ENCODE data around the gene PCYT1B.
"Not testable (repeated sequence)": the region's sequence is repeated elsewhere in the genome, so short reads cannot be mapped to it uniquely, and the experiment has no call there.

Gene PCYT1B

GRCh38 chrX:24646006-24646405 is 1.1 kb downstream of the PCYT1B start:
- no peak for DNase-seq (ENCODE audit: low read depth)

- DNase-seq (ENCODE audit: low read depth) = no peak
These were observed 4.0 kb downstream of the PCYT1B start for GRCh38 chrX:24643116-24643515.

- DNase-seq (ENCODE audit: low read depth) = no peak
These were observed 17.4 kb downstream of the PCYT1B start for GRCh38 chrX:24629701-24630100.

GRCh38 chrX:24619647-24620046 is 27.5 kb downstream of the PCYT1B start:
- DNase-seq (ENCODE audit: low read depth) = peak; percentile 43

GRCh38 chrX:24610516-24610915 is 36.6 kb downstream of the PCYT1B start:
- no peak for DNase-seq (ENCODE audit: low read depth)

- no peak for DNase-seq (ENCODE audit: low read depth)
These were observed 39.5 kb downstream of the PCYT1B start for GRCh38 chrX:24607616-24608015.

GRCh38 chrX:24605941-24606340 is 41.2 kb downstream of the PCYT1B start:
- DNase-seq (ENCODE audit: low read depth) = not testable (repeated sequence)

- DNase-seq (ENCODE audit: low read depth) = no peak
These were observed 44.0 kb downstream of the PCYT1B start for GRCh38 chrX:24603191-24603590.

GRCh38 chrX:24601858-24602257 is 45.3 kb downstream of the PCYT1B start:
- no peak for DNase-seq (ENCODE audit: low read depth)

GRCh38 chrX:24594501-24594900 is 52.6 kb downstream of the PCYT1B start:
- no peak for DNase-seq (ENCODE audit: low read depth)

- DNase-seq (ENCODE audit: low read depth) = no peak
These were observed 57.0 kb downstream of the PCYT1B start for GRCh38 chrX:24590111-24590510.

- DNase-seq (ENCODE audit: low read depth) = no peak
These were observed 70.1 kb downstream of the PCYT1B start for GRCh38 chrX:24577091-24577490.

GRCh38 chrX:24575496-24575895 is 71.7 kb downstream of the PCYT1B start:
- DNase-seq (ENCODE audit: low read depth) = no peak

GRCh38 chrX:24574743-24575142 is 72.4 kb downstream of the PCYT1B start:
- DNase-seq (ENCODE audit: low read depth) = no peak

GRCh38 chrX:24567169-24567568 is 80.0 kb downstream of the PCYT1B start:
- no peak for DNase-seq (ENCODE audit: low read depth)

GRCh38 chrX:24566240-24566639 is 80.9 kb downstream of the PCYT1B start:
- DNase-seq (ENCODE audit: low read depth) = peak; percentile 62

GRCh38 chrX:24563291-24564010 is 83.7 kb downstream of the PCYT1B start:
- DNase-seq (ENCODE audit: low read depth) = no peak

- no peak for DNase-seq (ENCODE audit: low read depth)
These were observed 86.0 kb downstream of the PCYT1B start for GRCh38 chrX:24561121-24561520.

- DNase-seq (ENCODE audit: low read depth) = peak; percentile 10
These were observed 94.1 kb downstream of the PCYT1B start for GRCh38 chrX:24553011-24553410.

- DNase-seq (ENCODE audit: low read depth) = no peak
These were observed 97.0 kb downstream of the PCYT1B start for GRCh38 chrX:24550166-24550565.

- no peak for DNase-seq (ENCODE audit: low read depth)
These were observed 99.2 kb downstream of the PCYT1B start for GRCh38 chrX:24547961-24548360.

- DNase-seq (ENCODE audit: low read depth) = no peak
These were observed 104.4 kb downstream of the PCYT1B start for GRCh38 chrX:24542756-24543155.

GRCh38 chrX:24536551-24536950 is 110.6 kb downstream of the PCYT1B start:
- DNase-seq (ENCODE audit: low read depth) = no peak

GRCh38 chrX:24528605-24529004 is 118.5 kb downstream of the PCYT1B start:
- DNase-seq (ENCODE audit: low read depth) = no peak
